H1 (cell line): ENCODE data around the gene STEAP2. TPM values are rescaled to one million over a fixed set of nuclear protein-coding genes. Genes with fewer than 3 reads are reported as not detected.

ENCODE experiments used
- CTCF ChIA-PET: fragments of 300-600 bp; sonication (Branson Sonifier 250); formaldehyde crosslinking; loops from one replicate; lab custom pipeline; 2021; ENCODE audit not compliant: partially characterized antibody; lab: Charles Lee
- POLR2A ChIA-PET: fragments of 300-600 bp; sonication (Branson Sonifier 250); formaldehyde crosslinking; loops from one replicate; lab custom pipeline; 2021; ENCODE audit warnings: inconsistent platforms; ENCODE audit not compliant: partially characterized antibody; lab: Charles Lee
- DNase-seq, 2 experiments: peaks; one replicate each; pipeline versions ENCODE4 v3.0.0 to v3.0.0-alpha.2; 2010 to 2022; ENCODE audit warnings: low spot score in 2 of 2, low read depth in 1 of 2, mixed read lengths in 1 of 2
- FAIRE-seq: peaks from 2 replicates; lab custom pipeline; 2011; peaks lifted over from hg19 to GRCh38; lab: Jason Lieb, UNC
- H2AFZ ChIP-seq: 2 replicates; pipeline ENCODE4 v1.8.1; 2012; ENCODE audit warnings: low read length, inconsistent platforms
- H2AK5ac ChIP-seq: 2 replicates; pipeline ENCODE4 v1.6.1; 2013; ENCODE audit warnings: low read depth, low read length
- H2BK120ac ChIP-seq: replicated peaks from 2 replicates; pipeline ENCODE3; 2013; ENCODE audit warnings: low read depth, low read length, inconsistent platforms
- H2BK12ac ChIP-seq: 2 replicates; pipeline ENCODE4 v1.6.1; 2013; ENCODE audit warnings: low read depth, low read length
- H2BK15ac ChIP-seq: 2 replicates; pipeline ENCODE4 v1.6.1; 2013; ENCODE audit warnings: low read length
- H2BK20ac ChIP-seq: 2 replicates; pipeline ENCODE4 v1.6.1; 2013; ENCODE audit warnings: low read length
- H2BK5ac ChIP-seq: 2 replicates; pipeline ENCODE4 v1.6.1; 2013; ENCODE audit warnings: low read depth, low read length
- H3K14ac ChIP-seq: 2 replicates; pipeline ENCODE4 v1.6.1; 2013; ENCODE audit warnings: inconsistent platforms; ENCODE audit not compliant: insufficient read length
- H3K18ac ChIP-seq: 2 replicates; pipeline ENCODE4 v1.6.1; 2013; ENCODE audit warnings: low read length; ENCODE audit errors: extremely low read depth
- H3K23ac ChIP-seq: 2 replicates; pipeline ENCODE4 v1.6.1; 2013; ENCODE audit warnings: inconsistent platforms; ENCODE audit not compliant: insufficient read length
- H3K23me2 ChIP-seq: 2 replicates; pipeline ENCODE4 v1.6.1; 2013; ENCODE audit warnings: low read depth, low read length
- H3K27ac ChIP-seq: 2 replicates; pipeline ENCODE4 v1.6.1; 2011; ENCODE audit warnings: low read depth, low read length, inconsistent platforms
- H3K27me3 ChIP-seq, 4 experiments: replicated peaks in 1 of 4; 1 replicate in 1 of 4; 2 replicates in 3 of 4; pipeline versions ENCODE4 v1.6.1 to v1.8.1; 2011 to 2013; ENCODE audit warnings: low read length in 3 of 4, mild to moderate bottlenecking in 3 of 4, inconsistent platforms in 2 of 4, mixed read lengths in 2 of 4, moderate library complexity in 1 of 4; ENCODE audit not compliant: control insufficient read depth in 3 of 4, insufficient read depth in 3 of 4; ENCODE audit errors: extremely low read depth in 1 of 4
- H3K36me3 ChIP-seq, 4 experiments: 2 replicates each; pipeline versions ENCODE4 v1.6.1 to v1.8.1; 2011 to 2013; ENCODE audit warnings: mild to moderate bottlenecking in 4 of 4, low read length in 3 of 4, moderate library complexity in 2 of 4, control low read depth in 1 of 4, inconsistent platforms in 1 of 4; ENCODE audit not compliant: insufficient read depth in 4 of 4, control insufficient read depth in 2 of 4
- H3K4ac ChIP-seq: replicated peaks from 2 replicates; pipeline ENCODE3; 2013; ENCODE audit warnings: low read length, low read depth, mixed read lengths, inconsistent platforms; ENCODE audit not compliant: insufficient read length
- H3K4me1 ChIP-seq, 4 experiments: replicated peaks in 1 of 4; 1 replicate in 1 of 4; 2 replicates in 3 of 4; pipeline versions ENCODE4 v1.6.1 to v1.8.1; 2011 to 2013; ENCODE audit warnings: low read length in 3 of 4, inconsistent platforms in 2 of 4, mixed read lengths in 1 of 4; ENCODE audit not compliant: insufficient read depth in 4 of 4, control insufficient read depth in 3 of 4
- H3K4me2 ChIP-seq, 2 experiments: 2 replicates each; pipeline versions ENCODE4 v1.6.1 to v1.8.1; 2011 to 2013; ENCODE audit warnings: low read depth in 2 of 2, low read length in 2 of 2, control low read depth in 1 of 2, inconsistent platforms in 1 of 2, mild to moderate bottlenecking in 1 of 2; ENCODE audit not compliant: insufficient read depth in 1 of 2
- H3K4me3 ChIP-seq, 4 experiments: fragments of 200-600, 300-600 bp in 1 of 4; sonication (generic), shearing (Covaris generic), sonication (Bioruptor Twin) in 1 of 4; 2 replicates each; pipeline versions ENCODE4 v1.5.1 to v1.8.1; 2011 to 2016; ENCODE audit warnings: low read length in 4 of 4, low read depth in 3 of 4, control low read depth in 2 of 4, inconsistent platforms in 2 of 4, mild to moderate bottlenecking in 2 of 4, mixed read lengths in 1 of 4, moderate library complexity in 1 of 4; ENCODE audit not compliant: insufficient read depth in 2 of 4; ENCODE audit errors: extremely low read depth in 1 of 4
- H3K56ac ChIP-seq: replicated peaks from 2 replicates; pipeline ENCODE3; 2013; ENCODE audit warnings: low read depth, mild to moderate bottlenecking, mixed read lengths, low read length, inconsistent platforms; ENCODE audit not compliant: insufficient read length
- H3K79me1 ChIP-seq: 2 replicates; pipeline ENCODE4 v1.6.1; 2013; ENCODE audit warnings: low read depth, low read length, control low read depth
- H3K79me2 ChIP-seq, 2 experiments: 2 replicates each; pipeline versions ENCODE4 v1.6.1 to v1.8.1; 2012 to 2013; ENCODE audit warnings: low read length in 2 of 2, mild to moderate bottlenecking in 2 of 2, inconsistent platforms in 1 of 2; ENCODE audit not compliant: insufficient read depth in 2 of 2, control insufficient read depth in 1 of 2
- H3K9ac ChIP-seq, 4 experiments: replicated peaks in 1 of 4; 1 replicate in 1 of 4; 2 replicates in 3 of 4; pipeline versions ENCODE4 v1.6.1 to v1.8.1; 2011 to 2013; ENCODE audit warnings: low read depth in 3 of 4, low read length in 3 of 4, control low read depth in 2 of 4, mild to moderate bottlenecking in 2 of 4, moderate library complexity in 2 of 4, inconsistent platforms in 1 of 4; ENCODE audit errors: extremely low read depth in 1 of 4
- H3K9me3 ChIP-seq, 2 experiments: 2 replicates each; pipeline versions ENCODE4 v1.6.1 to v1.8.1; 2012 to 2013; ENCODE audit warnings: mild to moderate bottlenecking in 2 of 2, moderate library complexity in 2 of 2, control low read depth in 1 of 2, inconsistent platforms in 1 of 2, low read depth in 1 of 2, low read length in 1 of 2, mixed read lengths in 1 of 2; ENCODE audit not compliant: insufficient read depth in 2 of 2
- H4K20me1 ChIP-seq, 2 experiments: replicated peaks in 1 of 2; 2 replicates each; pipeline versions ENCODE3 to v1.8.1; 2011 to 2013; ENCODE audit warnings: inconsistent platforms in 2 of 2, low read length in 2 of 2, mild to moderate bottlenecking in 1 of 2; ENCODE audit not compliant: insufficient read depth in 2 of 2, control insufficient read depth in 1 of 2
- H4K5ac ChIP-seq: 2 replicates; pipeline ENCODE4 v1.6.1; 2013; ENCODE audit warnings: low read length, low read depth, mixed read lengths, inconsistent platforms; ENCODE audit not compliant: insufficient read length
- H4K8ac ChIP-seq: 2 replicates; pipeline ENCODE4 v1.8.0; 2013; ENCODE audit warnings: mild to moderate bottlenecking, moderate library complexity, low read length, inconsistent platforms; ENCODE audit not compliant: insufficient read depth; ENCODE audit errors: extremely low read depth
- H4K91ac ChIP-seq: replicated peaks from 2 replicates; pipeline ENCODE3; 2013; ENCODE audit warnings: low read length, mixed read lengths, inconsistent platforms; ENCODE audit not compliant: insufficient read length
- ASH2L ChIP-seq: fragments of 200-600, 300-600 bp; sonication (generic); IDR thresholded peaks from one replicate; pipeline ENCODE4 v1.7.1; 2017; ENCODE audit warnings: low read length
- BCL11A ChIP-seq, 2 experiments: IDR thresholded peaks; one replicate each; pipeline ENCODE4 v1.6.1; 2011; ENCODE audit warnings: low read depth in 2 of 2, low read length in 2 of 2, mild to moderate bottlenecking in 2 of 2
- BRCA1 ChIP-seq: IDR thresholded peaks from 2 replicates; pipeline ENCODE4 v1.6.1; 2012; ENCODE audit warnings: low read depth, low read length, improper control_type of control experiment
- CTCF ChIP-seq, 3 experiments: IDR thresholded peaks; 1 replicate in 2 of 3; 2 replicates in 1 of 3; pipeline versions ENCODE4 v1.5.1 to v1.6.1; 2011; ENCODE audit warnings: low read length in 3 of 3, mild to moderate bottlenecking in 3 of 3, inconsistent platforms in 2 of 3, low read depth in 1 of 3, moderate library complexity in 1 of 3; ENCODE audit not compliant: insufficient read depth in 1 of 3; ENCODE audit errors: control extremely low read depth in 1 of 3
- FOSL1 ChIP-seq: IDR thresholded peaks from 2 replicates; pipeline ENCODE4 v1.6.1; 2011; ENCODE audit warnings: mild to moderate bottlenecking, low read depth, low read length, moderate library complexity; ENCODE audit not compliant: insufficient read depth
- GTF2F1 ChIP-seq: IDR thresholded peaks from 2 replicates; pipeline ENCODE4 v1.6.1; 2012; ENCODE audit warnings: low read depth, low read length, improper control_type of control experiment, borderline replicate concordance
- JUND ChIP-seq: IDR thresholded peaks from 2 replicates; pipeline ENCODE4 v1.6.1; 2011; ENCODE audit warnings: mild to moderate bottlenecking, improper control_type of control experiment, low read length
- KDM5A ChIP-seq: fragments of 200-600 bp; IDR thresholded peaks from 2 replicates; pipeline ENCODE4 v1.7.1; 2012; ENCODE audit warnings: mild to moderate bottlenecking, low read length, inconsistent platforms, mixed read lengths
- RNF2 ChIP-seq: fragments of 200-900, 300-1000 bp; sonication (generic); IDR thresholded peaks from 2 replicates; pipeline ENCODE4 v1.7.1; 2016; ENCODE audit warnings: borderline replicate concordance, low read depth, mild to moderate bottlenecking, antibody characterized with exemption, low read length; ENCODE audit not compliant: poor library complexity, severe bottlenecking; ENCODE audit errors: missing control alignments
- SIN3A ChIP-seq, 2 experiments: IDR thresholded peaks in 1 of 2; conservative IDR thresholded peaks in 1 of 2; 2 replicates each; pipeline ENCODE4 v1.6.1; 2011 to 2012; ENCODE audit warnings: low read length in 2 of 2, improper control_type of control experiment in 1 of 2, low read depth in 1 of 2, mild to moderate bottlenecking in 1 of 2
- SIX5 ChIP-seq: IDR thresholded peaks from 2 replicates; pipeline ENCODE4 v1.6.1; 2011; ENCODE audit warnings: mild to moderate bottlenecking, low read depth, low read length
- WGBS, 2 experiments: shearing (Covaris generic) in 1 of 2; methylation state at CpG; one replicate each; pipeline versions ENCODE4 v1.1.6 to v1.1.7; 2013 to 2015; ENCODE audit warnings: low lambda C conversion rate in 2 of 2, mixed read lengths in 2 of 2, inconsistent platforms in 1 of 2, low coverage in 1 of 2, missing lambda C conversion rate in 1 of 2; ENCODE audit not compliant: insufficient replicate concordance in 2 of 2, insufficient coverage in 1 of 2, insufficient read length in 1 of 2; ENCODE audit errors: extremely low coverage in 1 of 2, missing lambda C conversion rate in 1 of 2; 5-methylcytosine and 5-hydroxymethylcytosine counted together
- polyA plus RNA-seq, 7 experiments: library from polyadenylated mRNA; depleted of rRNA in 3 of 7; stranded (reverse) in 5 of 7; unstranded in 2 of 7; fragments of >200 nt in 5 of 7; fragments of 200-250 nt in 2 of 7; gene quantifications; 1 replicate in 5 of 7; 2 replicates in 1 of 7; 4 replicates in 1 of 7; pipeline versions ENCODE4 v1.2.1 to v1.2.3, GENCODE V29; 2011 to 2013; ENCODE audit warnings: missing spikeins in 2 of 7, mixed read lengths in 2 of 7
- total RNA-seq: library from RNA; stranded (reverse); fragmentation: NEBNext Ultra II Directional; extraction: Animal tissue kit (Norgen Biotek cat#: 25700); gene quantifications from 2 replicates; pipeline ENCODE4 v1.2.1, GENCODE V29; 2021

Gene STEAP2
- total and polyA plus RNA-seq, 2 of the 8 experiments (the other 6 are each of a cell fraction or from before 2014, with no cell fraction given), result 13.4 to 18.4 TPM

- Histone ChIP-seq H3K4me3 (no peak overlapping the region), H2AK5ac (no peak overlapping the region), H2AFZ (no peak overlapping the region), H3K4me1 (peaks cover 0 to 6% (median 3%) of the 10 kb centered on the region in 4 experiments; a peak in 5 of 7 replicates), H4K8ac (no peak overlapping the region), H3K27me3 (peaks cover 0 to 6% (median 2%) of the 10 kb centered on the region in 4 experiments; a peak in 3 of 7 replicates), H3K79me2 (no peaks in the 10 kb centered on the region), H3K79me1 (no peaks in the 10 kb centered on the region), H2BK15ac (no peak overlapping the region), H2BK5ac (no peak overlapping the region), H3K9ac (no peak overlapping the region), H3K18ac (no peak overlapping the region), H3K36me3 (no peaks in the 10 kb centered on the region), H4K91ac (no peak overlapping the region), H4K5ac (no peak overlapping the region), H4K20me1 (no peaks in the 10 kb centered on the region), H3K4ac (no peak overlapping the region), H3K23me2 (peaks cover 8% of the 10 kb centered on the region), H3K23ac (no peak overlapping the region), H2BK20ac (no peak overlapping the region), H3K4me2 (no peak overlapping the region), H3K27ac (no peak overlapping the region), H3K9me3 (no peaks in the 10 kb centered on the region), H2BK120ac (no peak overlapping the region), H2BK12ac (no peak overlapping the region), H3K14ac (no peak overlapping the region), H3K56ac (no peak overlapping the region)
- CTCF ChIA-PET, result interaction anchor here (1.0 kb wide), 1 partner anchor 1137 kb away, joined by 3 read pairs; no protein-coding TSS in a partner anchor
- POLR2A ChIA-PET, result no interaction called here
- FAIRE-seq (no peak), DNase-seq (no peak)
- 88% methylated on average over 3 of the region's 3 CpGs; no CpG with 5 or more reads in 1 of the 2 experiments for WGBS, 2 experiments
- no peak for TF ChIP-seq KDM5A
- no peak for TF ChIP-seq SIX5
- no peak for TF ChIP-seq ASH2L
- TF ChIP-seq RNF2, result no peak
- no peak for TF ChIP-seq JUND
- TF ChIP-seq SIN3A (conservative IDR thresholded peaks at IDR 0.05 in 1 of 2, IDR thresholded peaks at IDR 0.05 in 1 of 2; ENCODE audit: low read depth in 1 of 2, low read length in 2 of 2), result no peak
- no peak for TF ChIP-seq BCL11A (IDR thresholded peaks at IDR 0.05; ENCODE audit: low read depth in 2 of 2, low read length in 2 of 2)
- no peak for TF ChIP-seq FOSL1
- no peak for TF ChIP-seq CTCF (IDR thresholded peaks at IDR 0.05; ENCODE audit: control extremely low read depth in 1 of 3, insufficient read depth in 1 of 3, low read depth in 1 of 3, low read length in 3 of 3)
- TF ChIP-seq GTF2F1, result no peak
- TF ChIP-seq BRCA1, result no peak
Measured at GRCh38 chr7:90248706-90249105, 37.2 kb downstream of the STEAP2 start.
